SK-N-SH (cell line): ENCODE results near the gene COL5A2. TPM values are rescaled to one million over a fixed set of nuclear protein-coding genes. Genes with fewer than 3 reads are reported as not detected.

Experiments
- CTCF ChIA-PET: fragments of 300-600, 350-600 bp; formaldehyde crosslinking; extraction: SDS; loops from one replicate; lab custom pipeline; 2021; lab: Yijun Ruan, JAX
- POLR2A ChIA-PET: fragments of 350-600 bp; sonication (Branson Sonifier 250); formaldehyde crosslinking; extraction: SDS; loops from one replicate; lab custom pipeline; 2020; ENCODE audit warnings: antibody characterized with exemption, inconsistent platforms; lab: Yijun Ruan, JAX
- DNase-seq: peaks from one replicate; pipeline ENCODE4 v3.0.0; 2012
- H2AFZ ChIP-seq: fragments of 200-600 bp; sonication (generic); 2 replicates; pipeline ENCODE4 v1.8.1; 2016; ENCODE audit warnings: antibody characterized with exemption, mild to moderate bottlenecking, low read depth
- H3F3A ChIP-seq: fragments of 200-600 bp; sonication (generic); replicated peaks from 2 replicates; pipeline ENCODE3; 2016; ENCODE audit warnings: antibody characterized with exemption, mild to moderate bottlenecking; ENCODE audit not compliant: insufficient read depth
- H3K27ac ChIP-seq, 2 experiments: fragments of 200-500 bp in 1 of 2; fragments of 200-600 bp in 1 of 2; sonication (Bioruptor generic) in 1 of 2; sonication (generic), shearing (Covaris generic) in 1 of 2; 2 replicates each; pipeline versions ENCODE4 v1.5.1 to v1.6.1; 2014 to 2016; ENCODE audit warnings: low read depth in 2 of 2, inconsistent platforms in 1 of 2, low read length in 1 of 2, mild to moderate bottlenecking in 1 of 2, mixed read lengths in 1 of 2
- H3K27me3 ChIP-seq: fragments of 200-600 bp; sonication (generic), shearing (Covaris generic); 2 replicates; pipeline ENCODE4 v1.6.1; 2016; ENCODE audit warnings: mixed run types; ENCODE audit not compliant: insufficient read depth
- H3K36me3 ChIP-seq, 2 experiments: fragments of 200-500 bp in 1 of 2; fragments of 200-600 bp in 1 of 2; sonication (Bioruptor generic) in 1 of 2; sonication (generic) in 1 of 2; replicated peaks in 1 of 2; 2 replicates each; pipeline versions ENCODE3 to v1.5.1; 2014 to 2016; ENCODE audit warnings: low read length in 1 of 2, mild to moderate bottlenecking in 1 of 2; ENCODE audit not compliant: insufficient read depth in 2 of 2, control insufficient read depth in 1 of 2
- H3K4me1 ChIP-seq, 2 experiments: fragments of 200-500 bp in 1 of 2; fragments of 200-600 bp in 1 of 2; sonication (Bioruptor generic) in 1 of 2; sonication (generic), shearing (Covaris generic) in 1 of 2; 2 replicates each; pipeline versions ENCODE4 v1.5.1 to v1.6.1; 2014 to 2016; ENCODE audit warnings: low read depth in 1 of 2, low read length in 1 of 2, mixed run types in 1 of 2; ENCODE audit not compliant: insufficient read depth in 2 of 2, control insufficient read depth in 1 of 2
- H3K4me2 ChIP-seq: fragments of 200-600 bp; sonication (generic), shearing (Covaris generic); 2 replicates; pipeline ENCODE4 v1.6.1; 2017; ENCODE audit warnings: mixed run types
- H3K4me3 ChIP-seq, 2 experiments: fragments of 200-500 bp in 1 of 2; fragments of 200-600 bp in 1 of 2; sonication (Bioruptor generic) in 1 of 2; sonication (generic), shearing (Covaris generic) in 1 of 2; 2 replicates each; pipeline versions ENCODE4 v1.5.1 to v1.8.1; 2014 to 2016; ENCODE audit warnings: low read depth in 2 of 2, inconsistent platforms in 1 of 2, low read length in 1 of 2, mild to moderate bottlenecking in 1 of 2, mixed read lengths in 1 of 2, moderate library complexity in 1 of 2
- H3K79me2 ChIP-seq: fragments of 200-600 bp; sonication (generic); 2 replicates; pipeline ENCODE4 v1.8.1; 2017; ENCODE audit warnings: mild to moderate bottlenecking; ENCODE audit not compliant: insufficient read depth
- H3K9ac ChIP-seq: fragments of 200-600 bp; sonication (generic); 2 replicates; pipeline ENCODE4 v1.6.1; 2017; ENCODE audit warnings: mixed run types
- H3K9me2 ChIP-seq: fragments of 200-600 bp; sonication (generic); 2 replicates; pipeline ENCODE4 v1.6.1; 2017; ENCODE audit warnings: mixed run types
- H3K9me3 ChIP-seq: fragments of 200-600 bp; sonication (generic); 2 replicates; pipeline ENCODE4 v1.6.1; 2017; ENCODE audit warnings: mixed run types, mild to moderate bottlenecking, moderate library complexity
- H4K20me1 ChIP-seq: fragments of 200-600 bp; sonication (generic); 2 replicates; pipeline ENCODE4 v1.6.1; 2017; ENCODE audit warnings: mild to moderate bottlenecking, mixed run types; ENCODE audit not compliant: insufficient read depth
- FOSL2 ChIP-seq: IDR thresholded peaks from 2 replicates; pipeline ENCODE4 v1.4.0; 2012; ENCODE audit warnings: low read depth, mild to moderate bottlenecking, moderate library complexity, borderline replicate concordance
- FOXM1 ChIP-seq: IDR thresholded peaks from 2 replicates; pipeline ENCODE4 v1.4.0; 2012; ENCODE audit warnings: low read depth, mild to moderate bottlenecking
- GATA2 ChIP-seq: sonication (generic); formaldehyde crosslinking; IDR thresholded peaks from 2 replicates; pipeline ENCODE4 v1.5.0; 2020; ENCODE audit warnings: mild to moderate bottlenecking, missing genetic modification reagents
- MXI1 ChIP-seq: IDR thresholded peaks from 2 replicates; pipeline ENCODE4 v1.6.1; 2012; ENCODE audit warnings: mild to moderate bottlenecking, low read depth, low read length, improper control_type of control experiment
- POLR2AphosphoS5 ChIP-seq: IDR thresholded peaks from 2 replicates; pipeline ENCODE4 v1.6.1; 2012; ENCODE audit warnings: low read depth, low read length
- RFX5 ChIP-seq: IDR thresholded peaks from 2 replicates; pipeline ENCODE4 v1.6.1; 2012; ENCODE audit warnings: mild to moderate bottlenecking, improper control_type of control experiment, low read length
- SIN3A ChIP-seq: IDR thresholded peaks from 2 replicates; pipeline ENCODE4 v1.6.1; 2012; ENCODE audit warnings: low read depth, mild to moderate bottlenecking, low read length, moderate library complexity, borderline replicate concordance
- TAF1 ChIP-seq: IDR thresholded peaks from 2 replicates; pipeline ENCODE4 v1.6.1; 2012; ENCODE audit warnings: low read depth, mild to moderate bottlenecking, low read length, moderate library complexity, borderline replicate concordance
- TEAD4 ChIP-seq: IDR thresholded peaks from 2 replicates; pipeline ENCODE4 v1.4.0; 2012; ENCODE audit warnings: mild to moderate bottlenecking, borderline replicate concordance; ENCODE audit not compliant: insufficient read depth
- YY1 ChIP-seq: IDR thresholded peaks from 2 replicates; pipeline ENCODE4 v1.4.0; 2012; ENCODE audit warnings: low read depth, mild to moderate bottlenecking
- WGBS: methylation state at CpG from one replicate; pipeline ENCODE4 v1.1.6; 2017; ENCODE audit warnings: low lambda C conversion rate; 5-methylcytosine and 5-hydroxymethylcytosine counted together
- polyA plus RNA-seq, 3 experiments: library from polyadenylated mRNA; depleted of rRNA; stranded (reverse); fragments of >200 nt; gene quantifications; 2 replicates each; pipeline ENCODE4 v1.2.3, GENCODE V29; 2012
- TF ChIP-seq, protein P1 (sequence below): IDR thresholded peaks from 2 replicates; pipeline ENCODE4; 2012
- TF ChIP-seq, protein P2 (sequence below): IDR thresholded peaks from 2 replicates; pipeline ENCODE4 v1.4.0; 2012; ENCODE audit warnings: low read depth, borderline replicate concordance
- TF ChIP-seq, protein P3 (sequence below): IDR thresholded peaks from 2 replicates; pipeline ENCODE4 v1.4.0; 2012; ENCODE audit warnings: low read depth
- TF ChIP-seq, protein P4 (sequence below): fragments of 150-350 bp; IDR thresholded peaks from 2 replicates; pipeline ENCODE4 v1.6.1; 2017; ENCODE audit warnings: antibody characterized with exemption, low read length, low read depth, borderline replicate concordance

Gene COL5A2
- polyA plus RNA-seq, 1 of the 3 experiments (the other 2 are of a cell fraction): 20.4 TPM

DNA sequence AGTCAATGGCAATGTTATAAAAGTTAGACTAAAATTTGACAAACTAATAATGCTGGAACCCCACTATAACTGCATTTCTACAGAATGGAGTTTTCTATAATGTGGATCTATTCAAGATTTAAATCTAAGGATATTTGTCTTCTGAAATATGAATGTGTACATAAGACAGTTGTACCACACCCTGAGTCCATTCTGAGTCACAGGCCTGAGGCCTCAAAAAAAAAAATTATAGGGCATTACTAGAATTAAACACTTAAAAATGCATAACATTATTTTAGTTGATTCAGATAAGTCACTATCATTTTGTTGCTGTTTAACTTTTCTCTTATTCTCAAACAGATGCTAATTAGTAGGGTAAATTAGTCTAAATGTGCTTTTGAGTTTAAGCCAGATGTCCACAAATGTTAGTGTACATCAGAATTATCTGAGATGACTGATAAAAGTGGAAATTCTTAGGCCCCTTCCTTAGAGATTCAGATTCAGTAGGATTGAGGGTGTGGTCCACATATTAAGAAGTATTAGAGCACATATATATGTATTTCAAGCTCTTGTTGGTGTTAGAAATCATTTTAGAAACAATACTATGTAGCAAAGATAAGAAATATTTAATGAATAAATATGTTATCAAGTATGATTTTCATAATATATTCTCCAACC lies 42.4 kb upstream of the COL5A2 start (continued):
- no peak for TF ChIP-seq GATA2 (CRISPR knock-in tag)
- TF ChIP-seq YY1: no peak
- no peak for TF ChIP-seq TAF1
- no peak for TF ChIP-seq RFX5
- TF ChIP-seq, protein P1, sequence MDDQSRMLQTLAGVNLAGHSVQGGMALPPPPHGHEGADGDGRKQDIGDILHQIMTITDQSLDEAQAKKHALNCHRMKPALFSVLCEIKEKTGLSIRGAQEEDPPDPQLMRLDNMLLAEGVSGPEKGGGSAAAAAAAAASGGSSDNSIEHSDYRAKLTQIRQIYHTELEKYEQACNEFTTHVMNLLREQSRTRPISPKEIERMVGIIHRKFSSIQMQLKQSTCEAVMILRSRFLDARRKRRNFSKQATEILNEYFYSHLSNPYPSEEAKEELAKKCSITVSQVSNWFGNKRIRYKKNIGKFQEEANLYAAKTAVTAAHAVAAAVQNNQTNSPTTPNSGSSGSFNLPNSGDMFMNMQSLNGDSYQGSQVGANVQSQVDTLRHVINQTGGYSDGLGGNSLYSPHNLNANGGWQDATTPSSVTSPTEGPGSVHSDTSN: peak; percentile 21; the same call in 1 of the 2 replicates
- TF ChIP-seq, protein P2, sequence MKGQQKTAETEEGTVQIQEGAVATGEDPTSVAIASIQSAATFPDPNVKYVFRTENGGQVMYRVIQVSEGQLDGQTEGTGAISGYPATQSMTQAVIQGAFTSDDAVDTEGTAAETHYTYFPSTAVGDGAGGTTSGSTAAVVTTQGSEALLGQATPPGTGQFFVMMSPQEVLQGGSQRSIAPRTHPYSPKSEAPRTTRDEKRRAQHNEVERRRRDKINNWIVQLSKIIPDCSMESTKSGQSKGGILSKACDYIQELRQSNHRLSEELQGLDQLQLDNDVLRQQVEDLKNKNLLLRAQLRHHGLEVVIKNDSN: no peak
- TF ChIP-seq, protein P3, sequence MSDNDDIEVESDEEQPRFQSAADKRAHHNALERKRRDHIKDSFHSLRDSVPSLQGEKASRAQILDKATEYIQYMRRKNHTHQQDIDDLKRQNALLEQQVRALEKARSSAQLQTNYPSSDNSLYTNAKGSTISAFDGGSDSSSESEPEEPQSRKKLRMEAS: no peak

DNA sequence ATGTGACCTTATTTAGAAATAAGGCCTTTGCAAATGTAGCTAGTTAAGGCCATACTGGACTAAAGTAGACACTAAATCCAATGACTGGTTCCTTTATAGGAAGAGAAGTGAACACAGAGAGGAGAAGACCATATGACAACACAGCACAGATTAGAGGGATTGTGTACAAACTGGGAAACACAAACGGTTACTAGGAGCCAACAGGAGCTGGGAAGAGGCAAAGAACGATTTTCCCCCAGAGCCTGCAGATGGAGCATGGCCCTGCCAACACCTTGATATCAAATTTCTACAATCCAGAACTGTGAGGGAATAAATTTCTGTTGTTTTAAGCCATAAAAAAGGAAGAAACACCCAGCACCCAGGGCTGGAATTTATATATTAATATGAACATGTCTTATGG lies 38.7 kb upstream of the COL5A2 start:
- WGBS: 90% methylated on average over 2 of the region's 2 CpGs
- Histone ChIP-seq H3K79me2 (no peaks in the 10 kb centered on the region; the same call in 1 of the 2 replicates), H3K9me2 (no peaks in the 10 kb centered on the region), H3K9me3 (no peaks in the 10 kb centered on the region), H3K27me3 (no peaks in the 10 kb centered on the region), H4K20me1 (no peaks in the 10 kb centered on the region), H2AFZ (no peak overlapping the region; the same call in 1 of the 2 replicates), H3K4me3 (no peak overlapping the region), H3K4me1 (peaks cover 14 to 32% of the 10 kb centered on the region in 2 experiments; a peak in 3 of 4 replicates), H3K27ac (no peak overlapping the region), H3F3A (peaks cover 35% of the 10 kb centered on the region), H3K9ac (no peak overlapping the region), H3K4me2 (no peak overlapping the region), H3K36me3 (no peaks in the 10 kb centered on the region)
- POLR2A ChIA-PET: no interaction called here
- no peak for DNase-seq
- TF ChIP-seq, protein P3: no peak
- TF ChIP-seq FOSL2: no peak
- no peak for TF ChIP-seq TAF1
- no peak for TF ChIP-seq FOXM1
- no peak for TF ChIP-seq MXI1
- no peak for TF ChIP-seq TEAD4
- TF ChIP-seq SIN3A: no peak
- TF ChIP-seq, protein P4, sequence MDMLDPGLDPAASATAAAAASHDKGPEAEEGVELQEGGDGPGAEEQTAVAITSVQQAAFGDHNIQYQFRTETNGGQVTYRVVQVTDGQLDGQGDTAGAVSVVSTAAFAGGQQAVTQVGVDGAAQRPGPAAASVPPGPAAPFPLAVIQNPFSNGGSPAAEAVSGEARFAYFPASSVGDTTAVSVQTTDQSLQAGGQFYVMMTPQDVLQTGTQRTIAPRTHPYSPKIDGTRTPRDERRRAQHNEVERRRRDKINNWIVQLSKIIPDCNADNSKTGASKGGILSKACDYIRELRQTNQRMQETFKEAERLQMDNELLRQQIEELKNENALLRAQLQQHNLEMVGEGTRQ: no peak
- no peak for TF ChIP-seq POLR2AphosphoS5
- CTCF ChIA-PET: interaction anchor here (2.2 kb wide), 1 partner anchor 41 kb away, joined by 5 read pairs; no protein-coding TSS in a partner anchor
